Body of pancreas (tissue), 4 donors: Measurements from ENCODE around the gene SPINK14. TPM values are rescaled to one million over a fixed set of nuclear protein-coding genes. Genes with fewer than 3 reads are reported as not detected.

Experiments
- ATAC-seq: fragments of 150-250 bp; one replicate; pipeline ENCODE4 v1.9.1; 2016
- DNase-seq, 4 donors: peaks; one replicate each; pipeline ENCODE4 v3.0.0-alpha.2; 2019
- H3K27ac ChIP-seq, 4 donors: fragments of 200-600 bp; sonication (generic); 1 replicate in 3 of 4; 2 replicates in 1 of 4; pipeline versions ENCODE4 v1.5.1 to v1.6.1; 2016 to 2019; ENCODE audit warnings: mild to moderate bottlenecking in 1 of 4, mixed read lengths in 1 of 4, moderate library complexity in 1 of 4
- H3K27me3 ChIP-seq, 2 donors: fragments of 200-600 bp; sonication (generic); one replicate each; pipeline ENCODE4 v1.6.0; 2016; ENCODE audit warnings: mild to moderate bottlenecking in 1 of 2
- H3K36me3 ChIP-seq, 2 donors: fragments of 200-600 bp; sonication (generic); replicated peaks in 1 of 2; 2 replicates each; pipeline ENCODE4 v1.5.1; 2016; ENCODE audit warnings: low read depth in 2 of 2; ENCODE audit not compliant: insufficient read depth in 1 of 2
- H3K4me1 ChIP-seq: fragments of 200-600 bp; sonication (generic); one replicate; pipeline ENCODE4 v1.6.0; 2016
- H3K4me3 ChIP-seq, 2 donors: fragments of 200-600 bp; sonication (generic); 1 replicate in 1 of 2; 2 replicates in 1 of 2; pipeline ENCODE4 v1.5.1; 2016 to 2019
- H3K9me3 ChIP-seq, 3 donors: fragments of 200-600 bp; sonication (generic); 1 replicate in 2 of 3; 2 replicates in 1 of 3; pipeline ENCODE4 v1.5.1; 2016
- CTCF ChIP-seq, 7 experiments: fragments of 450-650 bp in 4 of 7; fragments of 200-600 bp in 3 of 7; sonication (generic) in 3 of 7; IDR thresholded peaks; one replicate each; pipeline ENCODE4 v1.5.1; 2016 to 2019; ENCODE audit warnings: antibody characterized with exemption in 7 of 7
- POLR2A ChIP-seq, 3 donors: fragments of 450-650 bp; IDR thresholded peaks; one replicate each; pipeline ENCODE4 v1.6.1; 2016; ENCODE audit warnings: antibody characterized with exemption in 3 of 3, mild to moderate bottlenecking in 2 of 3
- WGBS, 2 donors: methylation state at CpG; one replicate each; pipeline ENCODE4 v1.1.5; 2017; 5-methylcytosine and 5-hydroxymethylcytosine counted together
- intact Hi-C: fragments of 100-400 bp; cut with DNase I; formaldehyde crosslinking; loops from one replicate; pipeline ENCODE4 v1.15.1; 2023
- total RNA-seq, 2 donors: library from RNA; depleted of rRNA; stranded (reverse); fragments of >200 nt; gene quantifications; one replicate each; pipeline ENCODE4 v1.1.0, GENCODE V29; 2016

Gene SPINK14
- total RNA-seq, 2 donors from 2014 or later = not detected

GRCh38 chr5:148166550-148167283, 1.6 kb upstream of the SPINK14 start:
- TF ChIP-seq POLR2A (IDR thresholded peaks at IDR 0.05) (no peak), CTCF (IDR thresholded peaks at IDR 0.05) (no peak)
- intact Hi-C loops = no loop called here
- H3K27me3 ChIP-seq = no peaks in the 10 kb centered on the region
- no peaks in the 10 kb centered on the region for H3K9me3 ChIP-seq
- H3K4me1 ChIP-seq = no peaks in the 10 kb centered on the region
- 61 to 63% methylated on average over 4 of the region's 4 CpGs for WGBS, 2 donors
- no peaks in the 10 kb centered on the region for H3K36me3 ChIP-seq
- ATAC-seq = no peak
- no peak overlapping the region for H3K4me3 ChIP-seq
- no peak overlapping the region for H3K27ac ChIP-seq
- DNase-seq = no peak

- Histone ChIP-seq H3K4me1 (no peaks in the 10 kb centered on the region), H3K27ac (no peak overlapping the region), H3K27me3 (no peaks in the 10 kb centered on the region), H3K4me3 (no peak overlapping the region), H3K36me3 (no peaks in the 10 kb centered on the region), H3K9me3 (no peaks in the 10 kb centered on the region)
- 33 to 37% methylated on average over 2 of the region's 2 CpGs for WGBS, 2 donors
- ATAC-seq = no peak
- no peak for DNase-seq
- no peak for TF ChIP-seq POLR2A (IDR thresholded peaks at IDR 0.05)
- no peak for TF ChIP-seq CTCF (IDR thresholded peaks at IDR 0.05)
- intact Hi-C loops = no loop called here
Measured at GRCh38 chr5:148172377-148172776, 4.0 kb downstream of the SPINK14 start.

- no peaks in the 10 kb centered on the region for H3K4me1 ChIP-seq
- H3K27ac ChIP-seq = no peak overlapping the region
- no peaks in the 10 kb centered on the region for H3K36me3 ChIP-seq
- H3K9me3 ChIP-seq = no peaks in the 10 kb centered on the region
- intact Hi-C loops = no loop called here
- no peaks in the 10 kb centered on the region for H3K27me3 ChIP-seq
- WGBS, 2 donors = 31 to 34% methylated on average over 2 of the region's 2 CpGs
- H3K4me3 ChIP-seq = no peak overlapping the region
- no peak for DNase-seq
- TF ChIP-seq POLR2A (IDR thresholded peaks at IDR 0.05) (no peak), CTCF (IDR thresholded peaks at IDR 0.05) (no peak)
- no peak for ATAC-seq
Measured at GRCh38 chr5:148176480-148176879, 8.1 kb downstream of the SPINK14 start.

- no peak for ATAC-seq
- no peaks in the 10 kb centered on the region for H3K27me3 ChIP-seq
- no peaks in the 10 kb centered on the region for H3K9me3 ChIP-seq
Measured at GRCh38 chr5:148177207-148177606, 8.9 kb downstream of the SPINK14 start.

More at GRCh38 chr5:148177207-148177606, 8.9 kb downstream of the SPINK14 start:
- no peak overlapping the region for H3K4me3 ChIP-seq
- H3K27ac ChIP-seq = no peak overlapping the region
- no peak for DNase-seq
- H3K4me1 ChIP-seq = no peaks in the 10 kb centered on the region
- intact Hi-C loops = no loop called here
- no peaks in the 10 kb centered on the region for H3K36me3 ChIP-seq
- TF ChIP-seq POLR2A (IDR thresholded peaks at IDR 0.05) (no peak), CTCF (IDR thresholded peaks at IDR 0.05) (no peak)
- 60 to 83% methylated on average over 1 of the region's 1 CpG for whole genome bisulfite sequencing, 2 donors
